Neural crest cell (in vitro differentiated cells): Measurements from ENCODE around the gene ANKRD28. TPM values are rescaled to one million over a fixed set of nuclear protein-coding genes. Genes with fewer than 3 reads are reported as not detected.

Experiments
- DNase-seq: peaks from one replicate; pipeline ENCODE4 v3.0.0; 2021; ENCODE audit warnings: low read depth, mixed read lengths, low spot score
- H3K27ac Mint-ChIP-seq: one replicate; pipeline ENCODE4 v1.8.0; 2021; ENCODE audit warnings: mild to moderate bottlenecking, mixed read lengths; ENCODE audit not compliant: unreplicated experiment
- H3K27me3 Mint-ChIP-seq: 2 replicates; pipeline ENCODE4 v1.8.0; 2021; ENCODE audit warnings: low read depth, mild to moderate bottlenecking, mixed read lengths
- H3K36me3 Mint-ChIP-seq: 2 replicates; pipeline ENCODE4 v1.8.0; 2021; ENCODE audit warnings: low read depth, mild to moderate bottlenecking, mixed read lengths
- H3K4me1 Mint-ChIP-seq: 2 replicates; pipeline ENCODE4 v1.8.0; 2021; ENCODE audit warnings: mixed read lengths
- H3K4me3 Mint-ChIP-seq: one replicate; pipeline ENCODE4 v1.8.0; 2021; ENCODE audit warnings: mild to moderate bottlenecking, mixed read lengths
- H3K9me3 Mint-ChIP-seq: 2 replicates; pipeline ENCODE4 v1.8.0; 2021; ENCODE audit warnings: mixed read lengths
- total RNA-seq: library from RNA; stranded (reverse); gene quantifications from 2 replicates; pipeline ENCODE4 v1.2.1, GENCODE V29; 2021
- TF ChIP-seq, protein P1 (sequence below): fragments of 200-600 bp; sonication (generic); conservative IDR thresholded peaks from 2 replicates; pipeline ENCODE4 v1.5.0; 2021; ENCODE audit warnings: antibody characterized with exemption, mild to moderate bottlenecking

The ANKRD28 gene
- total RNA-seq, 1 donor from 2014 or later: 34.6 TPM

DNA sequence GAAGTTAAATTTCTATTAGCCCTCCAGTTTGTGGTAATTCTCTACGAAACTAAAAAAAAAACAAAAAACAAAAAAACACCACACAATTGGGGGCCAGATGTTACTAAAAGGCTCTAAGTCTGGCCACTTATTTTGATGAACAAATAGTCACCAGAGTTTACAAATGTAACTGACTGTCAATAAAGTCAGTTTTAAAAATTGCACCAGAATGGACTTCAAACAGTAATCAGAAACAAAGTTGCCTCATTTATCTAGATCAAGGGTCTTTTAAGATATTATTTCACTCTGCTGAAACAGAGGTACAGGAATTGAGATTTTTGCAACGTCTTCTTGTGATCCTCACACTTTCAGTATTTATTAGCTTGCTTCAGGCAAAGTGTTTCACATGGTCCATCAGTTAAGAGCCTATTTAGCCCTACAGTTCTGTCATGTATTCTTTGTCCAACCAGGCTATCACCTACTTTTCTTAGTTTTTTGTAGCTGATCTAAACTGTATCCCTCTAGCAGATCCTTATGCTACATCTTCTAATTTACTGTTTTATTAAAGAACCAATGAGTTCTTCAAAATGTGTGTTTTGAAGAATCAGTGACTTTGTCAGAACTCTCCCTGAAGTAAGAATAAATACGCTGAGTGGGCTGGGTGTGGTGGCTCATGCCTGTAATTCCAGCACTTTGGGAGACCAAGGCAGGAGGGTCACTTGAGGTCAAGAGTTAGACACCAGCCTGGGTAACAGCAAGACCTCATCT, 74.7 kb downstream of the ANKRD28 start:
- Mint-ChIP-seq H3K4me3 (no peak overlapping the region), H3K27ac (no peak overlapping the region)

DNA sequence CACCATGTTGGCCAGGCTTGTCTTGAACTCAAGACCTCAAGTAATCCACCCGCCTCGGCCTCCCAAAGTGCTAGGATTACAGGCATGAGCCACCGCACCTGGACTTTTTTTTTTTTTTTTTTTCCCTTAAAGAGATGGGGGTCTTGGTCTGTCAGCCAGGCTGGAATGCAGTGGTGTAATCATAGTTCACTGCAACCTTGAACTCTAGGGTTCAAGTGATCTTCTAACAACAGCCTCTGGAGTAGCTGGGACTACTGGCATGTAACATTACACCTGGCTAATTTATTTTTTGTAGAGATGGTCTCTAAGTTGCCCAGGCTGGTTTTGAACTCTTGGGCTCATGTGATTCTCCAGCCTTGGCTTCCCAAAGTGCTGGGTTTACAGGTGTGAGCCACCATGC, 81.6 kb downstream of the ANKRD28 start:
- H3K27ac Mint-ChIP-seq: no peak overlapping the region
- H3K4me1 Mint-ChIP-seq: peaks cover 5% of the 10 kb centered on the region
- DNase-seq: no peak
- H3K4me3 Mint-ChIP-seq: no peak overlapping the region
- TF ChIP-seq, protein P1, sequence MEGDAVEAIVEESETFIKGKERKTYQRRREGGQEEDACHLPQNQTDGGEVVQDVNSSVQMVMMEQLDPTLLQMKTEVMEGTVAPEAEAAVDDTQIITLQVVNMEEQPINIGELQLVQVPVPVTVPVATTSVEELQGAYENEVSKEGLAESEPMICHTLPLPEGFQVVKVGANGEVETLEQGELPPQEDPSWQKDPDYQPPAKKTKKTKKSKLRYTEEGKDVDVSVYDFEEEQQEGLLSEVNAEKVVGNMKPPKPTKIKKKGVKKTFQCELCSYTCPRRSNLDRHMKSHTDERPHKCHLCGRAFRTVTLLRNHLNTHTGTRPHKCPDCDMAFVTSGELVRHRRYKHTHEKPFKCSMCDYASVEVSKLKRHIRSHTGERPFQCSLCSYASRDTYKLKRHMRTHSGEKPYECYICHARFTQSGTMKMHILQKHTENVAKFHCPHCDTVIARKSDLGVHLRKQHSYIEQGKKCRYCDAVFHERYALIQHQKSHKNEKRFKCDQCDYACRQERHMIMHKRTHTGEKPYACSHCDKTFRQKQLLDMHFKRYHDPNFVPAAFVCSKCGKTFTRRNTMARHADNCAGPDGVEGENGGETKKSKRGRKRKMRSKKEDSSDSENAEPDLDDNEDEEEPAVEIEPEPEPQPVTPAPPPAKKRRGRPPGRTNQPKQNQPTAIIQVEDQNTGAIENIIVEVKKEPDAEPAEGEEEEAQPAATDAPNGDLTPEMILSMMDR: no peak
- H3K9me3 Mint-ChIP-seq: no peaks in the 10 kb centered on the region
- peaks cover 6% of the 10 kb centered on the region for H3K36me3 Mint-ChIP-seq
- H3K27me3 Mint-ChIP-seq: no peaks in the 10 kb centered on the region

More for the DNA sequence above, 74.7 kb downstream of the ANKRD28 start:
- DNase-seq: no peak
- H3K36me3 Mint-ChIP-seq: peaks cover 3% of the 10 kb centered on the region
- TF ChIP-seq, protein P1: no peak
- no peaks in the 10 kb centered on the region for H3K9me3 Mint-ChIP-seq
- peaks cover 13% of the 10 kb centered on the region for H3K4me1 Mint-ChIP-seq
- no peaks in the 10 kb centered on the region for H3K27me3 Mint-ChIP-seq

DNA sequence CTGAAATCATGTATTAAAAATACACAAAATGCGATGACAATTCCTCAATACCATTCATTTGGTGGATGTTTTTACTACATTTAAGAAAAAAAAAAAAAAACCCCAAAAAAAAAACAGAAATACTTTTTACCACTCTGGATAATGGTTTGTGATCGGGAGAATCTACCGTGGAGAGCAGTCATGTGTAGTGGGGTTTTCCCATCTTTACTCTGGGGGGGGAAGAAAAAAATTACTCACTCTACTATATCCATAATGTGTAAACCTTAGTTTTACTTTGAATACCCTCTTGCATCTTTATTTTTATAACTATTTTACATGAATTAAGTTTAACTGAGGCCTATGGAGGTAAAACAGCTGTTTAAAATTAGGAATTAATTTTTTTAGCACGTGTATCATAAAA, 83.3 kb downstream of the ANKRD28 start:
- no peak overlapping the region for H3K4me3 Mint-ChIP-seq
- no peak overlapping the region for H3K27ac Mint-ChIP-seq
- no peaks in the 10 kb centered on the region for H3K27me3 Mint-ChIP-seq
- TF ChIP-seq, protein P1: no peak
- DNase-seq: no peak
- peaks cover 3% of the 10 kb centered on the region for H3K36me3 Mint-ChIP-seq
- peaks cover 3% of the 10 kb centered on the region for H3K4me1 Mint-ChIP-seq
- H3K9me3 Mint-ChIP-seq: no peaks in the 10 kb centered on the region

DNA sequence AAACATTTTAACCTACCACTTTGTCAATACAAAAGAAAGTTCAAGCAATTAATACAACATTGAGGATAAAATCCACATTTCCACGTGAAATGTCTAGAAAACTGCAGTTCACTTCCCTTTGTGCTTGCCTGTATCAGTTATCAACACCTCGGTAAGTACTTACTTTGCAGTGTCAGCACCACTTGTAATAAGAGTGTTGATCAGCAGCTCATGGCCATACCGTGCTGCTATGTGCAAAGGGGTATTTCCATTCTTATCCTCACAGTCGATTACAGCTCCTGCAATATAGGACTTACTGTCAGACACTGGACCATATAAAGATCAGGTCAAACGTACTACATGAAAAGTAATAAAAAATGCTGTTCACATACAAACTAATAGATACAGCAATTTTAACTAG, 84.4 kb downstream of the ANKRD28 start:
- TF ChIP-seq, protein P1: no peak
- Mint-ChIP-seq H3K4me1 (peaks cover 3% of the 10 kb centered on the region), H3K4me3 (no peak overlapping the region), H3K36me3 (peaks cover 3% of the 10 kb centered on the region), H3K27me3 (no peaks in the 10 kb centered on the region), H3K27ac (no peak overlapping the region), H3K9me3 (no peaks in the 10 kb centered on the region)
- no peak for DNase-seq

DNA sequence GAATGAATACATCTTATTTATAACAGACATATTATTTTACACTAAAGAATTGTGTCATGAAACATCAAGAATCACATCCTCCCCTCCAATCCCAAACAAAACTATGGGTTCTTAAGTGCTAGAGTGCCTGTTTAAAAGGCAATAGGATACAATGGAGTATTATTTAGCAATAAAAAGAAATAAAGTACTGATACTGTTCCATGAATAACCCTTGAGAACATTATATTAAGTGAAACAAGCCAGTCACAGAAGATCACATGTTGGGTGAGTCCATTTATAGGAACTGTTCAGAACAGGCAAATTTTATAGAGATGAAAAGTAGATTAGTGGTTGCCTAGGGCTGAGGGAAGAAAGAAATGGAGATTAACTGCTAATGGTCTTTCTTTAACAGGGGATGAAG, 86.5 kb downstream of the ANKRD28 start:
- no peaks in the 10 kb centered on the region for H3K27me3 Mint-ChIP-seq
- no peak overlapping the region for H3K4me3 Mint-ChIP-seq
- DNase-seq: no peak

More for the DNA sequence above, 86.5 kb downstream of the ANKRD28 start:
- no peaks in the 10 kb centered on the region for H3K9me3 Mint-ChIP-seq
- TF ChIP-seq, protein P1: no peak
- H3K27ac Mint-ChIP-seq: no peak overlapping the region
- H3K36me3 Mint-ChIP-seq: peaks cover 8% of the 10 kb centered on the region
- peaks cover 3% of the 10 kb centered on the region for H3K4me1 Mint-ChIP-seq
